Measurements from ENCODE around the gene ADRB2.
"Not testable (repeated sequence)": the region's sequence is repeated elsewhere in the genome, so short reads cannot be mapped to it uniquely, and the experiment has no call there.

DNA sequence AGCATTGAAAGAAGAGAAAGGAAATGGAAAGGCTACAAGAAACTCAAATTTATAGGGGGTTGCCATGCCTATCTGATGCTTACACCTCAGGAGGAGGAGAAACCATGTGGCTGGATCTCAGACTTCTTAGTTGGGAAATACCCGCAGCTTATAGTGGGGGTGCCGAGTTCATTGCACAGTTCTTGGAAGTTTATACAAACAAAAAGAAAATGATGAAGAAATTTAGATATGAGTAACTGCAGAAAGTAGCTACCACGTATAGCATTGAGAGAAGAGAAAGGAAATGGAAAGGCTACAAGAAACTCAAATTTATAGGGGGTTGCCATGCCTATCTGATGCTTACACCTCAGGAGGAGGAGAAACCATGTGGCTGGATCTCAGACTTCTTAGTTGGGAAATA lies 23.0 kb upstream of the ADRB2 start:
- TF ChIP-seq, protein P1, sequence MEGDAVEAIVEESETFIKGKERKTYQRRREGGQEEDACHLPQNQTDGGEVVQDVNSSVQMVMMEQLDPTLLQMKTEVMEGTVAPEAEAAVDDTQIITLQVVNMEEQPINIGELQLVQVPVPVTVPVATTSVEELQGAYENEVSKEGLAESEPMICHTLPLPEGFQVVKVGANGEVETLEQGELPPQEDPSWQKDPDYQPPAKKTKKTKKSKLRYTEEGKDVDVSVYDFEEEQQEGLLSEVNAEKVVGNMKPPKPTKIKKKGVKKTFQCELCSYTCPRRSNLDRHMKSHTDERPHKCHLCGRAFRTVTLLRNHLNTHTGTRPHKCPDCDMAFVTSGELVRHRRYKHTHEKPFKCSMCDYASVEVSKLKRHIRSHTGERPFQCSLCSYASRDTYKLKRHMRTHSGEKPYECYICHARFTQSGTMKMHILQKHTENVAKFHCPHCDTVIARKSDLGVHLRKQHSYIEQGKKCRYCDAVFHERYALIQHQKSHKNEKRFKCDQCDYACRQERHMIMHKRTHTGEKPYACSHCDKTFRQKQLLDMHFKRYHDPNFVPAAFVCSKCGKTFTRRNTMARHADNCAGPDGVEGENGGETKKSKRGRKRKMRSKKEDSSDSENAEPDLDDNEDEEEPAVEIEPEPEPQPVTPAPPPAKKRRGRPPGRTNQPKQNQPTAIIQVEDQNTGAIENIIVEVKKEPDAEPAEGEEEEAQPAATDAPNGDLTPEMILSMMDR (IDR thresholded peaks at IDR 0.05): not testable (repeated sequence)
- TF ChIP-seq POLR2A (IDR thresholded peaks at IDR 0.05): not testable (repeated sequence)
